K562 (cell line): Measurements from ENCODE around the gene TARS2. TPM values are rescaled to one million over a fixed set of nuclear protein-coding genes. Genes with fewer than 3 reads are reported as not detected.

ENCODE experiments used
- ATAC-seq: fragments of 200-7000 bp; cut with Tn5 transposase; 3 replicates; pipeline ENCODE4 v1.9.1; 2020; ENCODE audit warnings: moderate library complexity
- BruUV-seq: library from RNA; stranded (reverse); fragments of 400-500 nt; replicated peaks from 2 replicates; lab custom pipeline; 2021; lab: Mats Ljungman, UMichigan
- CTCF ChIA-PET: fragments of 300-600 bp; formaldehyde crosslinking; extraction: SDS; loops from one replicate; lab custom pipeline; 2021; ENCODE audit warnings: low intra/inter-chr PET ratio; lab: Yijun Ruan, JAX
- POLR2A ChIA-PET: fragments of 300-600, 350-650 bp; sonication (Branson Sonifier 250); formaldehyde crosslinking; extraction: SDS; loops from one replicate; lab custom pipeline; 2021; ENCODE audit warnings: antibody characterized with exemption, inconsistent platforms; lab: Yijun Ruan, JAX
- DNase-seq, 4 experiments: peaks; one replicate each; pipeline versions ENCODE4 v3.0.0 to v3.0.0-alpha.2; 2011 to 2018; ENCODE audit warnings: low spot score in 3 of 4, mixed read lengths in 3 of 4; ENCODE audit errors: extremely low read depth in 1 of 4
- FAIRE-seq: peaks from 2 replicates; lab custom pipeline; 2011; peaks lifted over from hg19 to GRCh38; lab: Jason Lieb, UNC
- H2AFZ ChIP-seq: 2 replicates; pipeline ENCODE4 v1.6.0; 2011; ENCODE audit warnings: low read depth, low read length, control low read depth, inconsistent platforms
- H3K27ac ChIP-seq: fragments of 200-600 bp; 3 replicates; pipeline ENCODE4 v1.8.0; 2011; ENCODE audit warnings: low read depth, mild to moderate bottlenecking, control low read depth, inconsistent platforms, low read length, moderate library complexity, mixed read lengths; ENCODE audit errors: extremely low read depth
- H3K27me3 ChIP-seq, 2 experiments: fragments of 300-600 bp in 1 of 2; 2 replicates in 1 of 2; 3 replicates in 1 of 2; pipeline versions ENCODE4 v1.6.0 to v1.8.0; 2011; ENCODE audit warnings: inconsistent platforms in 2 of 2, low read length in 2 of 2, mild to moderate bottlenecking in 1 of 2, mixed read lengths in 1 of 2, moderate library complexity in 1 of 2; ENCODE audit not compliant: control insufficient read depth in 2 of 2, insufficient read depth in 2 of 2
- H3K36me3 ChIP-seq: fragments of 300-600 bp; 3 replicates; pipeline ENCODE4 v1.8.0; 2011; ENCODE audit warnings: mild to moderate bottlenecking, low read length, inconsistent platforms; ENCODE audit not compliant: control insufficient read depth, insufficient read depth
- H3K4me1 ChIP-seq, 2 experiments: fragments of 200-600 bp in 1 of 2; replicated peaks in 1 of 2; 2 replicates in 1 of 2; 3 replicates in 1 of 2; pipeline versions ENCODE4 v1.5.1 to v1.8.0; 2011; ENCODE audit warnings: inconsistent platforms in 2 of 2, low read length in 2 of 2, mild to moderate bottlenecking in 1 of 2, mixed read lengths in 1 of 2, moderate library complexity in 1 of 2; ENCODE audit not compliant: control insufficient read depth in 2 of 2, insufficient read depth in 2 of 2
- H3K4me2 ChIP-seq: 2 replicates; pipeline ENCODE4 v1.6.1; 2011; ENCODE audit warnings: low read length, control low read depth, inconsistent platforms, mixed read lengths; ENCODE audit not compliant: insufficient read depth
- H3K4me3 ChIP-seq: fragments of 200-600 bp; sonication (generic), shearing (Covaris generic); 2 replicates; pipeline ENCODE4 v1.5.1; 2016; ENCODE audit warnings: control low read depth, inconsistent platforms
- H3K79me2 ChIP-seq: fragments of 200-600 bp; 3 replicates; pipeline ENCODE4 v1.8.0; 2011; ENCODE audit warnings: low read length, inconsistent platforms; ENCODE audit not compliant: control insufficient read depth, insufficient read depth
- H3K9ac ChIP-seq, 2 experiments: 2 replicates each; pipeline versions ENCODE4 v1.6.0 to v1.6.1; 2011; ENCODE audit warnings: low read depth in 2 of 2, low read length in 2 of 2, control low read depth in 1 of 2, inconsistent platforms in 1 of 2, mild to moderate bottlenecking in 1 of 2, mixed read lengths in 1 of 2; ENCODE audit not compliant: insufficient read depth in 1 of 2
- H3K9me1 ChIP-seq: one replicate; pipeline ENCODE4 v1.6.0; 2011; ENCODE audit warnings: inconsistent platforms, mild to moderate bottlenecking, low read length, moderate library complexity; ENCODE audit not compliant: control insufficient read depth, insufficient read depth
- H3K9me3 ChIP-seq: replicated peaks from 2 replicates; pipeline ENCODE4 v1.5.1; 2011; ENCODE audit warnings: low read depth, low read length, inconsistent platforms; ENCODE audit not compliant: control insufficient read depth, insufficient read depth
- H4K20me1 ChIP-seq: replicated peaks from 2 replicates; pipeline ENCODE4 v1.6.1; 2011; ENCODE audit warnings: low read length, inconsistent platforms, mixed read lengths; ENCODE audit not compliant: control insufficient read depth, insufficient read depth
- DDX20 ChIP-seq: fragments of 450-650 bp; IDR thresholded peaks from 2 replicates; pipeline ENCODE4 v1.6.1; 2016; ENCODE audit warnings: missing genetic modification characterization, low read depth, mild to moderate bottlenecking, missing compliant biosample characterization, moderate library complexity
- NFIC ChIP-seq: fragments of 450-650 bp; IDR thresholded peaks from 2 replicates; pipeline ENCODE4 v1.6.1; 2017; ENCODE audit warnings: mild to moderate bottlenecking, inconsistent platforms
- POLR2AphosphoS5 ChIP-seq: IDR thresholded peaks from 2 replicates; pipeline ENCODE4 v1.6.1; 2011; ENCODE audit warnings: mild to moderate bottlenecking, low read depth, low read length, moderate library complexity; ENCODE audit not compliant: control insufficient read depth, insufficient read depth
- POLR2G ChIP-seq: fragments of 200-400 bp; formaldehyde crosslinking; IDR thresholded peaks from 2 replicates; pipeline ENCODE4 v1.6.1; 2017; ENCODE audit warnings: low read depth, mild to moderate bottlenecking, antibody characterized with exemption, low read length, moderate library complexity
- RBFOX2 ChIP-seq: fragments of 200-400 bp; formaldehyde crosslinking; IDR thresholded peaks from 2 replicates; pipeline ENCODE4 v1.6.1; 2017; ENCODE audit warnings: low read depth, mild to moderate bottlenecking, low read length, moderate library complexity
- WGBS: fragments of 100-300 bp; shearing (Covaris generic); methylation state at CpG from one replicate; pipeline ENCODE4 v1.1.6; 2016; ENCODE audit warnings: low coverage, mixed read lengths; ENCODE audit not compliant: insufficient coverage; ENCODE audit errors: missing lambda C conversion rate; 5-methylcytosine and 5-hydroxymethylcytosine counted together
- in situ Hi-C: fragments of 300-500 bp; cut with MboI; formaldehyde crosslinking; loops from 4 replicates; pipeline ENCODE4 v1.15.0; 2018; ENCODE audit warnings: inconsistent platforms, mixed read lengths
- intact Hi-C: fragments of 100-400 bp; cut with micrococcal nuclease; formaldehyde crosslinking; loops from 2 replicates; pipeline ENCODE4 v1.14.2; 2022
- polyA plus RNA-seq, 8 experiments: library from polyadenylated mRNA; depleted of rRNA in 4 of 8; stranded (reverse) in 5 of 8; unstranded in 3 of 8; fragments of >200 nt; fragmentation: Nextera tagmentation in 2 of 8; fragmentation: Illumina TruSeq in 1 of 8; extraction: Ambion mirVana in 2 of 8; extraction: Trizol in 1 of 8; gene quantifications; 2 replicates each; pipeline versions ENCODE4 v1.2.1 to v1.2.3, GENCODE V29; 2011 to 2014; ENCODE audit warnings: inconsistent platforms in 1 of 8, missing spikeins in 1 of 8
- total RNA-seq, 7 experiments: library from RNA; depleted of rRNA in 6 of 7; stranded (reverse); fragments of >200 nt in 6 of 7; fragmentation: Illumina TruSeq in 2 of 7; extraction: Trizol in 2 of 7; gene quantifications; 2 replicates each; pipeline versions ENCODE4 v1.2.1 to v1.2.3, GENCODE V29; 2011 to 2021; ENCODE audit warnings: low replicate concordance in 1 of 7

Gene TARS2
- total and polyA plus RNA-seq, 9 of the 15 experiments (the other 6 are each of a cell fraction or from before 2014, with no cell fraction given): 17.0 to 64.2 (median 39.4) TPM

- H3K9me3 ChIP-seq: no peaks in the 10 kb centered on the region
- ATAC-seq (no peak), DNase-seq (no peak), FAIRE-seq (no peak)
- no peak overlapping the region for H3K4me2 ChIP-seq
- no peaks in the 10 kb centered on the region for H3K27me3 ChIP-seq
- intact Hi-C loops (no loop called here), in situ Hi-C loops (no loop called here)
- ChIA-PET CTCF (no interaction called here), POLR2A (no interaction called here)
- H3K9ac ChIP-seq: peak overlapping the region in 1 of 2 experiments; percentile 46; a peak in 2 of 4 replicates
- H3K4me3 ChIP-seq: no peak overlapping the region
- H3K27ac ChIP-seq: no peak overlapping the region
- no peaks in the 10 kb centered on the region for H4K20me1 ChIP-seq
- H2AFZ ChIP-seq: no peak overlapping the region
- 89% methylated on average over 12 of the region's 12 CpGs for WGBS
- no peaks in the 10 kb centered on the region for H3K9me1 ChIP-seq
- no peak for TF ChIP-seq POLR2AphosphoS5
- TF ChIP-seq POLR2G: 0 out of 2 replicates have a peak, but pooled peaks have one; percentile 17
- TF ChIP-seq DDX20 (tag): no peak
- TF ChIP-seq RBFOX2: 0 out of 2 replicates have a peak, but pooled peaks have one; percentile 34
- peak; percentile 68 for TF ChIP-seq NFIC
- no TSS peak for BruUV-seq
- H3K79me2 ChIP-seq: peaks cover 25% of the 10 kb centered on the region; the same call in 2 of the 3 replicates
- H3K36me3 ChIP-seq: peaks cover 39% of the 10 kb centered on the region
- peaks cover 58 to 64% of the 10 kb centered on the region in 2 experiments for H3K4me1 ChIP-seq
Observed at GRCh38 chr1:150511551-150511950, 24.3 kb downstream of the TARS2 start.
